DND-41 (cell line): ENCODE measurements around the gene MAPK8IP1.

ENCODE experiments used
- CTCF ChIP-seq: IDR thresholded peaks from 2 replicates; pipeline ENCODE4 v1.5.1; 2012; ENCODE audit warnings: borderline replicate concordance, low read length, moderate library complexity, mild to moderate bottlenecking; ENCODE audit not compliant: poor library complexity, severe bottlenecking; ENCODE audit errors: extremely low read depth
- EZH2 ChIP-seq: IDR thresholded peaks from 3 replicates; pipeline ENCODE4 v1.6.1; 2012; ENCODE audit warnings: borderline replicate concordance, low read depth, mild to moderate bottlenecking, moderate library complexity, low read length, inconsistent platforms; ENCODE audit not compliant: severe bottlenecking

- TF ChIP-seq CTCF: no peak
- TF ChIP-seq EZH2: no peak
These were observed 27.4 kb upstream of the MAPK8IP1 start for GRCh38 chr11:45857961-45858474.
